Caco-2 (cell line): ENCODE results near the gene OSBPL10. TPM values are rescaled to one million over a fixed set of nuclear protein-coding genes. Genes with fewer than 3 reads are reported as not detected.

Source experiments
- BruUV-seq: library from RNA; stranded (reverse); fragments of 400-500 nt; replicated peaks from 2 replicates; lab custom pipeline; 2021; lab: Mats Ljungman, UMichigan
- CTCF ChIA-PET: fragments of 300-600 bp; sonication (Branson Sonifier 250); formaldehyde crosslinking; loops from one replicate; lab custom pipeline; 2022; ENCODE audit warnings: antibody characterized with exemption; lab: Charles Lee
- POLR2A ChIA-PET: fragments of 300-600 bp; sonication (Branson Sonifier 250); formaldehyde crosslinking; loops from one replicate; lab custom pipeline; 2022; ENCODE audit warnings: antibody characterized with exemption; lab: Charles Lee
- DNase-seq, 2 experiments: peaks; one replicate each; pipeline versions ENCODE4 v3.0.0 to v3.0.0-alpha.2; 2020 to 2022
- H3K27me3 ChIP-seq: replicated peaks from 2 replicates; pipeline ENCODE4 v1.6.0; 2011; ENCODE audit warnings: low read length; ENCODE audit not compliant: control insufficient read depth, insufficient read depth
- H3K36me3 ChIP-seq: 2 replicates; pipeline ENCODE4 v1.5.1; 2011; ENCODE audit warnings: low read length; ENCODE audit not compliant: control insufficient read depth, insufficient read depth
- H3K4me1 ChIP-seq: fragments of 250-450 bp; sonication (Bioruptor Pico); 2 replicates; pipeline ENCODE4 v1.5.1; 2020; ENCODE audit warnings: mild to moderate bottlenecking
- H3K4me3 ChIP-seq: 2 replicates; pipeline ENCODE4 v1.5.1; 2011; ENCODE audit warnings: low read depth, mild to moderate bottlenecking, control low read depth, low read length
- H3K9me3 ChIP-seq: fragments of 250-450 bp; sonication (Bioruptor Pico); 2 replicates; pipeline ENCODE4 v1.5.1; 2020; ENCODE audit warnings: mild to moderate bottlenecking, moderate library complexity
- H3K27ac Mint-ChIP-seq: one replicate; pipeline ENCODE4 v1.8.0; 2022; ENCODE audit warnings: mixed read lengths; ENCODE audit not compliant: unreplicated experiment
- H3K27me3 Mint-ChIP-seq: one replicate; pipeline ENCODE4 v1.8.0; 2022; ENCODE audit warnings: mixed read lengths; ENCODE audit not compliant: insufficient read depth, unreplicated experiment
- H3K36me3 Mint-ChIP-seq: one replicate; pipeline ENCODE4 v1.8.0; 2022; ENCODE audit warnings: mild to moderate bottlenecking, mixed read lengths; ENCODE audit not compliant: insufficient read depth, unreplicated experiment
- H3K4me1 Mint-ChIP-seq: one replicate; pipeline ENCODE4 v1.8.0; 2022; ENCODE audit warnings: low read depth, mixed read lengths; ENCODE audit not compliant: unreplicated experiment
- H3K4me3 Mint-ChIP-seq: one replicate; pipeline ENCODE4 v1.8.0; 2022; ENCODE audit warnings: mild to moderate bottlenecking, moderate library complexity, mixed read lengths; ENCODE audit not compliant: unreplicated experiment
- H3K9me3 Mint-ChIP-seq: one replicate; pipeline ENCODE4 v1.8.0; 2022; ENCODE audit warnings: mixed read lengths; ENCODE audit not compliant: unreplicated experiment
- CTCF ChIP-seq, 2 experiments: fragments of 200-600 bp in 1 of 2; IDR thresholded peaks; 1 replicate in 1 of 2; 2 replicates in 1 of 2; pipeline versions ENCODE4 v1.5.1 to v1.8.0; 2011 to 2022; ENCODE audit warnings: antibody characterized with exemption in 1 of 2, control low read depth in 1 of 2, inconsistent platforms in 1 of 2, low read depth in 1 of 2, low read length in 1 of 2, mild to moderate bottlenecking in 1 of 2, moderate library complexity in 1 of 2; ENCODE audit not compliant: insufficient read depth in 1 of 2, severe bottlenecking in 1 of 2, unreplicated experiment in 1 of 2
- intact Hi-C: fragments of 100-400 bp; cut with micrococcal nuclease; formaldehyde crosslinking; loops from one replicate; pipeline ENCODE4 v1.10.0; 2022; ENCODE audit not compliant: unreplicated experiment
- total RNA-seq: library from RNA; stranded (reverse); gene quantifications from 2 replicates; pipeline ENCODE4 v1.2.3, GENCODE V29; 2022

Gene OSBPL10
- total RNA-seq, 1 experiment from 2014 or later = 71.2 TPM

GRCh38 chr3:31687020-31687802 is 293.9 kb downstream of the OSBPL10 start:
- no peaks in the 10 kb centered on the region for H3K27me3 ChIP-seq
- CTCF ChIA-PET = no interaction called here
- H3K4me3 ChIP-seq = no peak overlapping the region
- peaks cover 3% of the 10 kb centered on the region; the same call in 1 of the 2 replicates for H3K36me3 ChIP-seq
- TF ChIP-seq CTCF (IDR thresholded peaks at IDR 0.05; ENCODE audit: insufficient read depth in 1 of 2, low read depth in 1 of 2, low read length in 1 of 2, severe bottlenecking in 1 of 2, unreplicated experiment in 1 of 2) = peak in 1 of 2 experiments; percentile 35
- Mint-ChIP-seq H3K27ac (peak overlapping the region; percentile 59), H3K27me3 (no peaks in the 10 kb centered on the region), H3K4me3 (no peak overlapping the region), H3K4me1 (peaks cover 6% of the 10 kb centered on the region), H3K9me3 (peaks cover 20% of the 10 kb centered on the region), H3K36me3 (peaks cover 52% of the 10 kb centered on the region)
- POLR2A ChIA-PET = no interaction called here
- intact Hi-C loops = no loop called here
- no peaks in the 10 kb centered on the region for H3K9me3 ChIP-seq
- H3K4me1 ChIP-seq = no peaks in the 10 kb centered on the region
- BruUV-seq = no TSS peak
- no peak for DNase-seq

- no peak overlapping the region for H3K4me3 Mint-ChIP-seq
- Histone ChIP-seq H3K4me1 (no peaks in the 10 kb centered on the region), H3K4me3 (no peak overlapping the region), H3K9me3 (no peaks in the 10 kb centered on the region), H3K27me3 (no peaks in the 10 kb centered on the region), H3K36me3 (peaks cover 3% of the 10 kb centered on the region; the same call in 1 of the 2 replicates)
- H3K4me1 Mint-ChIP-seq = peaks cover 11% of the 10 kb centered on the region
- no peak overlapping the region for H3K27ac Mint-ChIP-seq
- CTCF ChIA-PET = no interaction called here
- DNase-seq = no peak
- peaks cover 47% of the 10 kb centered on the region for H3K36me3 Mint-ChIP-seq
- POLR2A ChIA-PET = no interaction called here
- no TSS peak for BruUV-seq
- no peaks in the 10 kb centered on the region for H3K27me3 Mint-ChIP-seq
- TF ChIP-seq CTCF (IDR thresholded peaks at IDR 0.05; ENCODE audit: insufficient read depth in 1 of 2, low read depth in 1 of 2, low read length in 1 of 2, severe bottlenecking in 1 of 2, unreplicated experiment in 1 of 2) = no peak
- no peaks in the 10 kb centered on the region for H3K9me3 Mint-ChIP-seq
- intact Hi-C loops = no loop called here
Observed at GRCh38 chr3:31680072-31680870, 300.8 kb downstream of the OSBPL10 start.

- no peaks in the 10 kb centered on the region for H3K9me3 Mint-ChIP-seq
- peaks cover 24% of the 10 kb centered on the region for H3K36me3 Mint-ChIP-seq
- DNase-seq = no peak
- H3K27me3 Mint-ChIP-seq = no peaks in the 10 kb centered on the region
- POLR2A ChIA-PET = no interaction called here
- intact Hi-C loops = no loop called here
- no peaks in the 10 kb centered on the region for H3K9me3 ChIP-seq
- no peak overlapping the region for H3K27ac Mint-ChIP-seq
- CTCF ChIA-PET = no interaction called here
- peaks cover 11% of the 10 kb centered on the region for H3K4me1 Mint-ChIP-seq
- no peaks in the 10 kb centered on the region for H3K27me3 ChIP-seq
- no TSS peak for BruUV-seq
- TF ChIP-seq CTCF (IDR thresholded peaks at IDR 0.05; ENCODE audit: insufficient read depth in 1 of 2, low read depth in 1 of 2, low read length in 1 of 2, severe bottlenecking in 1 of 2, unreplicated experiment in 1 of 2) = no peak
- H3K4me3 Mint-ChIP-seq = no peak overlapping the region
- H3K4me1 ChIP-seq = no peaks in the 10 kb centered on the region
- H3K4me3 ChIP-seq = no peak overlapping the region
- H3K36me3 ChIP-seq = no peaks in the 10 kb centered on the region
Observed at GRCh38 chr3:31676556-31676955, 304.5 kb downstream of the OSBPL10 start.
